ENCODE measurements around the gene PLCB1.

Gene PLCB1

GRCh38 chr20:8388141-8388540, 256.1 kb downstream of the PLCB1 start:
- no peak overlapping the region for H3K9ac ChIP-seq (ENCODE audit: insufficient read length)
- no peaks in the 10 kb centered on the region for H3K9me3 ChIP-seq (ENCODE audit: low read depth, low read length)
- DNase-seq (ENCODE audit: low read depth, low spot score): no peak
- TF ChIP-seq POLR2AphosphoS5 (IDR thresholded peaks at IDR 0.05; ENCODE audit: borderline replicate concordance, low read depth, low read length): no peak
- no peak for TF ChIP-seq EZH2 (IDR thresholded peaks at IDR 0.05)
- no peak for TF ChIP-seq FOXP2 (optimal IDR thresholded peaks at IDR 0.05; ENCODE audit: control extremely low read depth, extremely low read length, insufficient read depth)
- H3K4me3 ChIP-seq: no peak overlapping the region
- no peak overlapping the region for H3K27ac ChIP-seq
- no peaks in the 10 kb centered on the region for H3K36me3 ChIP-seq (ENCODE audit: insufficient read depth, low read length)

GRCh38 chr20:8388707-8389106, 256.6 kb downstream of the PLCB1 start:
- no peak overlapping the region for H3K9ac ChIP-seq (ENCODE audit: insufficient read length)
- TF ChIP-seq FOXP2 (optimal IDR thresholded peaks at IDR 0.05; ENCODE audit: control extremely low read depth, extremely low read length, insufficient read depth) (no peak), POLR2AphosphoS5 (IDR thresholded peaks at IDR 0.05; ENCODE audit: borderline replicate concordance, low read depth, low read length) (no peak), EZH2 (IDR thresholded peaks at IDR 0.05) (no peak)
- H3K4me3 ChIP-seq: no peak overlapping the region
- H3K36me3 ChIP-seq (ENCODE audit: insufficient read depth, low read length): no peaks in the 10 kb centered on the region
- no peak for DNase-seq (ENCODE audit: low read depth, low spot score)
- H3K27ac ChIP-seq: no peak overlapping the region
- no peaks in the 10 kb centered on the region for H3K9me3 ChIP-seq (ENCODE audit: low read depth, low read length)

- TF ChIP-seq POLR2AphosphoS5 (IDR thresholded peaks at IDR 0.05; ENCODE audit: borderline replicate concordance, low read depth, low read length): no peak
- TF ChIP-seq EZH2 (IDR thresholded peaks at IDR 0.05): no peak
- TF ChIP-seq FOXP2 (optimal IDR thresholded peaks at IDR 0.05; ENCODE audit: control extremely low read depth, extremely low read length, insufficient read depth): no peak
- Histone ChIP-seq H3K27ac (no peak overlapping the region), H3K9me3 (ENCODE audit: low read depth, low read length) (no peaks in the 10 kb centered on the region), H3K4me3 (no peak overlapping the region), H3K9ac (ENCODE audit: insufficient read length) (no peak overlapping the region), H3K36me3 (ENCODE audit: insufficient read depth, low read length) (no peaks in the 10 kb centered on the region)
- peak; percentile 61 for DNase-seq (ENCODE audit: low read depth, low spot score)
Measured at GRCh38 chr20:8389381-8390036, 257.4 kb downstream of the PLCB1 start.

GRCh38 chr20:8390037-8390433, 258.0 kb downstream of the PLCB1 start:
- TF ChIP-seq POLR2AphosphoS5 (IDR thresholded peaks at IDR 0.05; ENCODE audit: borderline replicate concordance, low read depth, low read length) (no peak), FOXP2 (optimal IDR thresholded peaks at IDR 0.05; ENCODE audit: control extremely low read depth, extremely low read length, insufficient read depth) (no peak), EZH2 (IDR thresholded peaks at IDR 0.05) (no peak)
- no peaks in the 10 kb centered on the region for H3K9me3 ChIP-seq (ENCODE audit: low read depth, low read length)
- H3K36me3 ChIP-seq (ENCODE audit: insufficient read depth, low read length): no peaks in the 10 kb centered on the region
- H3K27ac ChIP-seq: no peak overlapping the region
- DNase-seq (ENCODE audit: low read depth, low spot score): no peak
- H3K4me3 ChIP-seq: no peak overlapping the region
- H3K9ac ChIP-seq (ENCODE audit: insufficient read length): no peak overlapping the region

- Histone ChIP-seq H3K27ac (no peak overlapping the region), H3K9me3 (ENCODE audit: low read depth, low read length) (no peaks in the 10 kb centered on the region), H3K9ac (ENCODE audit: insufficient read length) (no peak overlapping the region), H3K36me3 (ENCODE audit: insufficient read depth, low read length) (no peaks in the 10 kb centered on the region), H3K4me3 (no peak overlapping the region)
- TF ChIP-seq FOXP2 (optimal IDR thresholded peaks at IDR 0.05; ENCODE audit: control extremely low read depth, extremely low read length, insufficient read depth) (no peak), EZH2 (IDR thresholded peaks at IDR 0.05) (no peak), POLR2AphosphoS5 (IDR thresholded peaks at IDR 0.05; ENCODE audit: borderline replicate concordance, low read depth, low read length) (no peak)
- DNase-seq (ENCODE audit: low read depth, low spot score): no peak
Measured at GRCh38 chr20:8390500-8390899, 258.4 kb downstream of the PLCB1 start.

GRCh38 chr20:8393381-8393780, 261.3 kb downstream of the PLCB1 start:
- H3K36me3 ChIP-seq (ENCODE audit: insufficient read depth, low read length): no peaks in the 10 kb centered on the region
- no peak for DNase-seq (ENCODE audit: low read depth, low spot score)
- no peak overlapping the region for H3K4me3 ChIP-seq
- TF ChIP-seq POLR2AphosphoS5 (IDR thresholded peaks at IDR 0.05; ENCODE audit: borderline replicate concordance, low read depth, low read length) (no peak), FOXP2 (optimal IDR thresholded peaks at IDR 0.05; ENCODE audit: control extremely low read depth, extremely low read length, insufficient read depth) (no peak), EZH2 (IDR thresholded peaks at IDR 0.05) (no peak)
- H3K9me3 ChIP-seq (ENCODE audit: low read depth, low read length): no peaks in the 10 kb centered on the region
- no peak overlapping the region for H3K9ac ChIP-seq (ENCODE audit: insufficient read length)
- H3K27ac ChIP-seq: no peak overlapping the region

- H3K27ac ChIP-seq: no peak overlapping the region
- no peak overlapping the region for H3K9ac ChIP-seq (ENCODE audit: insufficient read length)
- H3K9me3 ChIP-seq (ENCODE audit: low read depth, low read length): no peaks in the 10 kb centered on the region
- H3K36me3 ChIP-seq (ENCODE audit: insufficient read depth, low read length): no peaks in the 10 kb centered on the region
- no peak overlapping the region for H3K4me3 ChIP-seq
- DNase-seq (ENCODE audit: low read depth, low spot score): no peak
- TF ChIP-seq POLR2AphosphoS5 (IDR thresholded peaks at IDR 0.05; ENCODE audit: borderline replicate concordance, low read depth, low read length) (no peak), FOXP2 (optimal IDR thresholded peaks at IDR 0.05; ENCODE audit: control extremely low read depth, extremely low read length, insufficient read depth) (no peak), EZH2 (IDR thresholded peaks at IDR 0.05) (no peak)
Measured at GRCh38 chr20:8394308-8394945, 262.4 kb downstream of the PLCB1 start.

GRCh38 chr20:8395956-8396355, 263.9 kb downstream of the PLCB1 start:
- Histone ChIP-seq H3K36me3 (ENCODE audit: insufficient read depth, low read length) (no peaks in the 10 kb centered on the region), H3K9me3 (ENCODE audit: low read depth, low read length) (no peaks in the 10 kb centered on the region)
- TF ChIP-seq EZH2 (IDR thresholded peaks at IDR 0.05) (no peak), FOXP2 (optimal IDR thresholded peaks at IDR 0.05; ENCODE audit: control extremely low read depth, extremely low read length, insufficient read depth) (no peak), POLR2AphosphoS5 (IDR thresholded peaks at IDR 0.05; ENCODE audit: borderline replicate concordance, low read depth, low read length) (no peak)

More at GRCh38 chr20:8395956-8396355, 263.9 kb downstream of the PLCB1 start:
- H3K4me3 ChIP-seq: no peak overlapping the region
- no peak overlapping the region for H3K9ac ChIP-seq (ENCODE audit: insufficient read length)
- no peak for DNase-seq (ENCODE audit: low read depth, low spot score)
- H3K27ac ChIP-seq: no peak overlapping the region

Data from SK-N-MC (cell line).